Fibroblast of mammary gland (primary cell): ENCODE measurements around the gene EXD2.

Source experiments
- DNase-seq: peaks from one replicate; pipeline ENCODE4 v3.0.0-alpha.2; 2010; ENCODE audit warnings: low read depth
- H3K4me3 ChIP-seq: 2 replicates; pipeline ENCODE4 v1.5.1; 2011; ENCODE audit warnings: low read depth, mild to moderate bottlenecking, low read length, moderate library complexity; ENCODE audit not compliant: control insufficient read depth
- TF ChIP-seq, protein P1 (sequence below): conservative IDR thresholded peaks from 2 replicates; pipeline ENCODE4 v1.5.1; 2011; ENCODE audit warnings: low read depth, low read length, inconsistent platforms; ENCODE audit not compliant: control insufficient read depth, insufficient read depth

EXD2 gene

DNA sequence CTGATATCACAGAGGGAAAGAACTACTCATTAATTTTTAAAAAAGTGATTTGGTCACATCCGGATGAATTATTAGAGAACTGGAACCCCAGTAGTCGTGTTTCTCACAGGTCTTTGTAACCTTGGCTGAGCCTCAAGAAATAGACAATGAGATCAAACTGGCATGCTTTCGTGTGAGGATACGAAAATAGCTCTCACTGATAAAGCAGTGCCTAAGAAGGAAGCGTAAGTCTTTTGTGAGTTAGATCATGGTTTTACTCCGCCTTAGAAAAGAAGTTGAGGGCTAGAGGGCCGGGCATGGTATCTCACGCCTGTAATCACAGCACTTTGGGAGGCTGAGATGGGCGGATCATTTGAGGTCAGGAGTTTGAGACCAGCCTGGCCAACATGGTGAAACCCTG is 34.9 kb downstream of the EXD2 start:
- DNase-seq: no peak
- TF ChIP-seq, protein P1, sequence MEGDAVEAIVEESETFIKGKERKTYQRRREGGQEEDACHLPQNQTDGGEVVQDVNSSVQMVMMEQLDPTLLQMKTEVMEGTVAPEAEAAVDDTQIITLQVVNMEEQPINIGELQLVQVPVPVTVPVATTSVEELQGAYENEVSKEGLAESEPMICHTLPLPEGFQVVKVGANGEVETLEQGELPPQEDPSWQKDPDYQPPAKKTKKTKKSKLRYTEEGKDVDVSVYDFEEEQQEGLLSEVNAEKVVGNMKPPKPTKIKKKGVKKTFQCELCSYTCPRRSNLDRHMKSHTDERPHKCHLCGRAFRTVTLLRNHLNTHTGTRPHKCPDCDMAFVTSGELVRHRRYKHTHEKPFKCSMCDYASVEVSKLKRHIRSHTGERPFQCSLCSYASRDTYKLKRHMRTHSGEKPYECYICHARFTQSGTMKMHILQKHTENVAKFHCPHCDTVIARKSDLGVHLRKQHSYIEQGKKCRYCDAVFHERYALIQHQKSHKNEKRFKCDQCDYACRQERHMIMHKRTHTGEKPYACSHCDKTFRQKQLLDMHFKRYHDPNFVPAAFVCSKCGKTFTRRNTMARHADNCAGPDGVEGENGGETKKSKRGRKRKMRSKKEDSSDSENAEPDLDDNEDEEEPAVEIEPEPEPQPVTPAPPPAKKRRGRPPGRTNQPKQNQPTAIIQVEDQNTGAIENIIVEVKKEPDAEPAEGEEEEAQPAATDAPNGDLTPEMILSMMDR: no peak
- no peak overlapping the region for H3K4me3 ChIP-seq

DNA sequence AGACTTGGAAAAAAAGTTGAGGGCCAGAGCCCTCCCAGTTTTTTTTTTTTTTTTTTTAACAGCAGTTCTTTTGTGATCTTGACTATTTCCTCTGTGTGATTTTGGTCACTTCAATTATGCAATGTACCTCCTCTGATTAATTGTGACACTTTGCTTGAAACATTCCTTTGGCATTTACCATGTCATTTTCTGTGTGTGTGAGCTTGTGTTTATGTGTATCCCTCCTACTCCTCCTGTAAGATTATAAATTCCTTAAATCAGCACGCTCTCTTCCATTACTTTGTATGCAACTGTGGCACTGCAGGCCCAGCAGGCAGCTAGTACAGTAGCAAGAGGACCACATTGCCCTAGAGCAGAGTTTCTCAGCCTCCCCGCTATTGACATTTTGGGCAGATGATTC is 35.4 kb downstream of the EXD2 start:
- TF ChIP-seq, protein P1: no peak
- no peak for DNase-seq
- H3K4me3 ChIP-seq: no peak overlapping the region

DNA sequence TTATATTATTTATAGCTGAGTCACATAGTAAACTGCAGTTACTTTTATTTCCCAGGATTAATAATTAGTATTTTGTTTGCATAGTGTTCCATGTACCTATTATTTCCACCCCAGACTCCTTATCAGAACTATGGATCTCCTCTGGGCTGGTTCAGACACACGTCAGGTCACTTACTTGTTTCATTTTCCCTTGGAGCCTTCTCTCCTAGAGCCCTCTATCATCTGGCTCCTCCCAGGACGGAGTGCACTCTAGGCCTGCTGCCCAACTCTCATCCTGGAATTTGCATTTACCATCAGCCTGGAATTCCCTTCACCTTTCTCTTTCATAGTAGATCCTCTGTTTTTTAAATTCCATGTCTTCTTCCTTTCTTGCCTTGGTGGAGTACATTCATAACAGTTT is 40.2 kb downstream of the EXD2 start:
- TF ChIP-seq, protein P1: no peak
- DNase-seq: no peak
- H3K4me3 ChIP-seq: no peak overlapping the region

DNA sequence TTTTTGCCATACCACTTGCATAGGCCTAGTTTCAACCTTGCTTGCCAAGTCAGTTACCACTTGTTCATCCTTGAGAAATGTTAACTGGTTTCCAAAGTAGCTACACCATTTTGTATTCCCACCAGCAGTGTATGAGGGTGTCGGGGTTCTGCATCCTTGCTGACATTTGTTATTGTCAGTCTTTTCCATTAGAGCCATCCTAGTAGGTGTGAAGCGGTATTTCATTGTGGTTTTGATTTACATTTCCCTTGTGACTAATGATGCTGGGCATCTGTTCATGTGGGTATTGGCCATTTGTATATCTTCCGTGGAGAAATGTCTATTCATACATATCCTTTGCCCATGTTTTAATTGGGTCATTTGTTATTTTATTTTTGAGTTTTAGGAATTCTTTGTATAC is 41.1 kb downstream of the EXD2 start:
- no peak overlapping the region for H3K4me3 ChIP-seq
- TF ChIP-seq, protein P1: no peak
- DNase-seq: no peak

DNA sequence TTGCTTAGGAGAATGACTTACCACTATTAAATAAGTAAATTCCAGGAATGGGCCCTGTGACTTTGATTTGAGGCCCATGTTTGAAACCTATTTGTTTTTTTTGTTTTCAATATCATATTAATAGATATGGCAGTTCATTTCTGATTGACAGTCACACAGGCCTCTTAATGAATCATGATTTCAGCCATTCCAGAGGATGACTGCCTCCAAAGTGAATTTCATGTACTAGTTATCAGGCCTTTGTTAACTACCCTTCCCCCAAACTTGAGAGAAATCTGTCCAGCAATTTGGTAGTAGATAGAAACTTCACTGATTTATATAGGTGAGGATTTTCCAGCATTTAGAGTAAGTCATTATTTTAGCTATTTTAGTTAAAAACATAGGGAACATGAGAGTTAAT is 42.8 kb downstream of the EXD2 start:
- TF ChIP-seq, protein P1: no peak
- DNase-seq: no peak
- H3K4me3 ChIP-seq: no peak overlapping the region

DNA sequence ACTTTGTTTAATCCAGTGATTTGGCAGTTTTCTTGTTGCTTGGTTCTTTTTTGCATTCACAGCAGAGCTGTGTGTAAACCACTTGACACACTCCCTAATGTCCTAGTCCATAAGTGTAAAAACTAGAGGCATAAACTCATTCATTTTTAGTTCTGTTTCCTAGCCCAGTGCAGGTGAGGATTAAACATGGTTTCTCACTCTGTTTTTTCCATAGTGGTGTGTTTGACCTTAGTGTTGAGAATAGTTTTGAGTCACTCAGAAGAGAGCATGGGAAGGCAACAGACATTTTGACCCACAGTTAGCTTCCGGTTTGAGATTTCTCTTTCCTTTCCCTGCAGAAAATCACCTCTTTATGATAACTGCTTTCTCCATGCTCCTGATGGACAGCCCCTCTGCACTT is 44.4 kb downstream of the EXD2 start:
- DNase-seq: no peak
- TF ChIP-seq, protein P1: no peak
- H3K4me3 ChIP-seq: no peak overlapping the region

DNA sequence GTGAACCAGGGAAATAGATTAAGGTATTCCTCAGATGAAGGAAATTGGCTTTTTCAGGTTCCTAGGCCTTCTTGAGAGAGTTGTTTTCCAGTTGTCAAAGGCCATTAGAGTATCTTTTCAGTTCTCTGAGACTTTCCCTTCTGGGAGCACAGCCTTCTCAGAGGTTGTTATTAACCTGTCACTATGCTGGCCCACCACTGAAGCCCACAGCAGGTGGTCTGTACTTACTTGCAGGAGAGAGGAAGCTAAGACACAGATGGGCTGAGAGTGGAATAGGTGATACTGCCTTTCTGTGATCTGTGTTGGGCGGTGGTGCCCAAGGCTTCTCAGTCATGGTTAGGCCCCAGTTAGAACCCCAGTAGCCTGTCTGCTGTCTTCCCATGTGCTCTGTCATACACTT is 45.8 kb downstream of the EXD2 start:
- H3K4me3 ChIP-seq: no peak overlapping the region
- TF ChIP-seq, protein P1: no peak
- DNase-seq: no peak
